ENCODE data around the gene POLR1A.

POLR1A gene

GRCh38 chr2:85978883-85979780 lies 126.6 kb downstream of the POLR1A start:
- no peak for DNase-seq (ENCODE audit: low read depth)

- DNase-seq (ENCODE audit: low read depth): no peak
Measured at GRCh38 chr2:85976106-85976920, 129.4 kb downstream of the POLR1A start.

- DNase-seq (ENCODE audit: low read depth): no peak
Measured at GRCh38 chr2:85975581-85975980, 130.1 kb downstream of the POLR1A start.

- no peak for DNase-seq (ENCODE audit: low read depth)
Measured at GRCh38 chr2:85974390-85974789, 131.3 kb downstream of the POLR1A start.

GRCh38 chr2:85972355-85972754 lies 133.3 kb downstream of the POLR1A start:
- no peak for DNase-seq (ENCODE audit: low read depth)

GRCh38 chr2:85971366-85971765 lies 134.3 kb downstream of the POLR1A start:
- DNase-seq (ENCODE audit: low read depth): no peak

Data from GM04503 (cell line).